Motor neuron (in vitro differentiated cells): ENCODE measurements around the gene HYCC1. TPM values are rescaled to one million over a fixed set of nuclear protein-coding genes. Genes with fewer than 3 reads are reported as not detected.
"Not testable (repeated sequence)": the region's sequence is repeated elsewhere in the genome, so short reads cannot be mapped to it uniquely, and the experiment has no call there.

Experiments
- ATAC-seq, 8 experiments: fragments of 200-7000 bp; cut with Tn5 transposase; replicated peaks in 6 of 8; 2 replicates each; pipeline ENCODE4 v1.8.0; 2021; ENCODE audit warnings: mild to moderate bottlenecking in 8 of 8, moderate library complexity in 8 of 8
- H3K27ac ChIP-seq, 2 donors: fragments of 250-450 bp; sonication (Bioruptor Pico); 2 replicates each; pipeline ENCODE4 v1.9.0; 2021; ENCODE audit warnings: antibody characterized with exemption in 2 of 2, mild to moderate bottlenecking in 2 of 2, moderate library complexity in 1 of 2
- H3K4me1 ChIP-seq, 2 donors: fragments of 250-450 bp; sonication (Bioruptor Pico); replicated peaks in 1 of 2; 2 replicates each; pipeline ENCODE4 v1.6.1; 2021; ENCODE audit warnings: antibody characterized with exemption in 2 of 2, mild to moderate bottlenecking in 2 of 2, moderate library complexity in 1 of 2
- H3K4me3 ChIP-seq, 5 donors: fragments of 250-450 bp; sonication (Bioruptor Pico); 2 replicates each; pipeline ENCODE4 v1.9.0; 2021; ENCODE audit warnings: antibody characterized with exemption in 5 of 5, mild to moderate bottlenecking in 5 of 5, moderate library complexity in 4 of 5
- WGBS, 10 experiments: fragments of 450-650 bp; shearing (Covaris generic); methylation state at CpG; one replicate each; pipeline ENCODE4 v1.0.0; 2022; 5-methylcytosine and 5-hydroxymethylcytosine counted together
- in situ Hi-C, 9 experiments: fragments of 400-800 bp; cut with MboI; loops; one replicate each; pipeline ENCODE4 v1.15.0; 2021; ENCODE audit warnings: low sequenced_read_pairs in 9 of 9, low pct_unique_long_range_greater_than_20kb in 2 of 9; ENCODE audit not compliant: unreplicated experiment in 9 of 9
- total RNA-seq, 8 experiments: library from RNA; unstranded; fragments of 300-600 nt; gene quantifications; 2 replicates each; pipeline versions ENCODE4 v1.2.3 to v1.2.4, GENCODE V29; 2022

HYCC1 gene
- total RNA-seq, 8 experiments from 2014 or later, result 21.3 to 76.3 (median 31.3) TPM

DNA sequence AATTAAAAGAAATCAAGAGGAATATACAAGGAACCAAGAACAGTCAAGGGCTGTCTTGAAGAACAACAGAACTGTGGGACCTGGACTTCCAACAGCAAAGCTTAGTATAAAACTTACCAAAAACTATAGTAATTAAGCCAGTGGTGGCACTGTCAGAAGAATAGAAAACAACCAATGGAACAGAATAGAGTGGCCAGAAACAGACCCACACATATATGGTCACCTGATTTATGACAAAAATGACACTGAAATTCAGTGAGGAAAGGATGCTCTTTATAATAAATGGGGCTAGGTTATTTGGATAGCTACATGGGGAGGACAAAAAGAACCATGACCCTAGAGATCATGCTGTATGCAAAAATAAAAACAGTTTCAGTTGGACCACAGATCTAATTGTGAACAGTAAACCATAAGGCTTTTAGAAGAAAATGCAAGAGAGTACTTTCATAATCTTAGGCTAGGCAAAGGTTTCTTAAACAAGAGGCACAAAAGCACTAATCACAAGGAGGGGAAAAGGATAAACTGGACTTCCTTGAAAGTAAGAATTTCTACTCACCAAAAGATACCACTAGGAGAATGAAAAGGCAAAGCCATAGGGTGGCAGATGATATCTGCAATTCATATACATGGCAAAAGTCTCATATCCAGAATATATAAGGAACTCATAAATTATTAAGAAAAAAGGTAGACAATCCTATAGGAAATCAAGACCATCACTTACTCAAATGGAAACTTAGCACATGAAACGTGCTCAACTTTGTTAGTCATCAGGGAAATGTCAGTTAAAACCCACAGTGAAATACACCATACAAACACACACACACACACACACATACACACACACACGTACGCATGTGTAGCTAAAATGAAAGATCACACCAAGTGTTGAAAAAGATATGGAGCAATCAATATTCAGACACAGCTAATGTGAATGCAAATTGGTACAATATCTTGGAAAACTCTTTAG is 20.8 kb downstream of the HYCC1 start:
- H3K4me1 ChIP-seq, result peaks cover 0 to 8% of the 10 kb centered on the region in 2 donors
- in situ Hi-C loops, result no loop called here
- H3K27ac ChIP-seq, result no peak overlapping the region
- 96 to 100% (median 100%) methylated on average over 1 to 3 of the region's 3 CpGs; no CpG with 5 or more reads in 3 of the 10 experiments for WGBS, 10 experiments
- H3K4me3 ChIP-seq, result no peak overlapping the region
- ATAC-seq, result no peak

DNA sequence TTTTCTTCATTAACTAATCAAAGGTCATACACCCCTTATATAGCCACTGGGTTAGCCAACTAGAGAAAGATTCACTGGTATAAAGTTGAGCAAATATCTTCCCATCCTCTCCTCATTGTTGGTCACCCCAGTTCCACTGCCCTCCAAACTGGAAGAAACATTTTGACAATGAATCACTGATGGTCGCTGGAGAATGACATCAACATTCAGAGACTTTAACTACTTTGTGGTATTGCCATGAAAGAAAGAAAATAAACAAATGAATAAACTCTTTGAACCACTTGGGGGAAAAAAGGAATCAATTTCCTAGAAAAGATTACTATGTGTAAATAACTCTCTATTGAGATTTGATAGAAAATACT is 23.4 kb downstream of the HYCC1 start:
- WGBS, 10 experiments, result 0 to 100% (median 43%) methylated on average over 1 of the region's 1 CpG; no CpG with 5 or more reads in 3 of the 10 experiments
- no peak for ATAC-seq
- in situ Hi-C loops, result no loop called here
- H3K4me3 ChIP-seq, result no peak overlapping the region
- H3K4me1 ChIP-seq, result peaks cover 0 to 8% of the 10 kb centered on the region in 2 donors
- no peak overlapping the region for H3K27ac ChIP-seq

DNA sequence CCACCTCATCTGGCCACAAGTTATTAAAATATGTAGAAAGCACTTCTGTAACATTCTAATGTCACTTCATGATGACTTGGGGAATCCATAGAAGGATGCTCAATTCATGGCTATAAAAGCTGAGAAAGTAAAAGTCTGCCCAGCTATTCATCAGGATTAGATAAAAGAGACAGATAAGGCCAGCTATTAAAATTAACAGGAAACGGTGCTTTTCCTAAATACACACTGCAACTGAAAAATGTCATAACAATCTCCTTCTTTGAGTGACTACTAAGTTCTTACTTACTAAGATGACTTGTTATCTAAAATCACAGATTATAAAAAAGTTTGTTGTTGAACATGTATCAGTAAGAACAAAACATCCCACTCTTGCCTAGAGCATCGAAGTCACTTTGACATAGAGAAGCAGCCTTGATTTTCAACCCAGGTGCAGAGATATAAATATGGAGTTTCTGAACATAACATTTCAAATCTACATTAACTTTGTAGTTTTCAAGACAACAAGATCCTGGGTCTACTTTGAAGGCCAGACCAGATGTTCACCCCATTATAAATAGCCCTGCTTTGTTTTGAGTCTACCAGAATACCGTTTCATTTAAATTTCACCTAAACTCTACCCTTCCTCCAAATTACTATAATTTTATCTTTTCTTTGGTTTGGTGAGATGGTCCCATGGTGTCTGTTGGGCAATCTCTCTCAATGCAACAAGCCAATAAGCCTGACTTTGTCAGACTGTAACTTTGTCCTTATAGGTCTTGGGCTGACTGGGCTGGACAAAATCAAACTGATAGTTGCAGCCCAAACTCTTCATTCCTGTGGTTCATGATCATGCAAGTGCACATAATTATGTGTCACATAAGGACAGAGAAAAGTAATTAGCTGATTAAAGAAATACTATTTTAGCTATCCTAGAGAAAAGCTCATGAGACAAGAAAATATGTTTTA is 24.0 kb downstream of the HYCC1 start:
- WGBS, 10 experiments, result 80 to 100% (median 100%) methylated on average over 1 to 3 of the region's 3 CpGs
- H3K4me1 ChIP-seq, result peaks cover 0 to 8% of the 10 kb centered on the region in 2 donors

DNA sequence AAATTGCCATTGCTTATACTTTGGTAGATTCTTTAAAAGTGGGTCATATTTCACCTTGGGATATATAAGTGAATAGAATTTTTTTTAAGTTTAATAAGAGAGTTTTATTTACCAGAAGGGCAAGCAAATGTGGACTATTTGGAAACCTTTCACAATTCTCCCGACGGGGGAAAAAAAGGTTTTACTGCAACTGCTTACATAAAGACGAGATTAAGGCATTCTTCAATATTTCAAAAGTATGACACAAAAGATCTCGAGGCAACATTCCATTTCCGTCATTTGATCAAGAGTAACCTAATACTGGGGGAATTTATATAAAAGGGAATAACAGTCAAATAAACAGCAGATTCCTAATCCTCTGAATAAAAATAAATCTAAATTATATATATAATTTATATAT is 28.5 kb downstream of the HYCC1 start:
- no peak for ATAC-seq
- H3K4me3 ChIP-seq, result no peak overlapping the region
- in situ Hi-C loops, result no loop called here
- WGBS, 10 experiments, result 84 to 100% (median 94%) methylated on average over 3 to 5 of the region's 5 CpGs
- peaks cover 0 to 8% of the 10 kb centered on the region in 2 donors for H3K4me1 ChIP-seq
- no peak overlapping the region for H3K27ac ChIP-seq

More for the DNA sequence above, 24.0 kb downstream of the HYCC1 start:
- peak in 1 of 8 experiments; percentile 23 for ATAC-seq
- in situ Hi-C loops, result no loop called here
- Histone ChIP-seq H3K27ac (no peak overlapping the region), H3K4me3 (no peak overlapping the region)

DNA sequence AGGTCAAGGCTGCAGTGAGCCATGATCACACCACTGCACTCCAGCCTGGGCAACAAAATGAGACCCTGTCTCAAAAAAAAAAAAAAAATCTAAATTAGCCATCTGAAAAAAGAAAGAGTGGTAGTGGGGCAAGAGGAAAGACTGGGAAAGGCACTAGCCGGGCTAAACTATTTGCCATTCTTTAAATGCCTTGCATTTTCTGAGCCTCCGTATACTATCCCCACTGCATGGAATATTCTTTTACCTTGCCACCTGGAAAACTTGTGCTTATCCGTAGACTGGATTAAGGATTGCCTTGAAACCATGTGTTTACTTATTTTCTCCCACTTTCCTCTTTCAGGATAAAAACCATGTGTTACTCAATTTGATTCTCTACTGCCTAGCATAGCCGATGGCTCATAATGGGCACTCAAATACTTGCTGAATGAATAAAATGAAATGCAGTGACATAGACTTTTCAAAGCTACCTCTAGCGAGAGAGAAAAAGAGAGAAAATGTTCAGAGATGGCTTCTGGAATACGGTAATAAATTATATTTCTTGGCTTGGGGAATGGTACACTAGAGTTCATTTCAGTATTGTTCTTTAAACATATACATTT is 30.6 kb downstream of the HYCC1 start:
- in situ Hi-C loops, result no loop called here
- WGBS, 10 experiments, result 68 to 100% (median 91%) methylated on average over 1 to 6 of the region's 6 CpGs
- H3K4me1 ChIP-seq, result no peaks in the 10 kb centered on the region
- no peak overlapping the region for H3K27ac ChIP-seq
- H3K4me3 ChIP-seq, result no peak overlapping the region
- ATAC-seq, result no peak

DNA sequence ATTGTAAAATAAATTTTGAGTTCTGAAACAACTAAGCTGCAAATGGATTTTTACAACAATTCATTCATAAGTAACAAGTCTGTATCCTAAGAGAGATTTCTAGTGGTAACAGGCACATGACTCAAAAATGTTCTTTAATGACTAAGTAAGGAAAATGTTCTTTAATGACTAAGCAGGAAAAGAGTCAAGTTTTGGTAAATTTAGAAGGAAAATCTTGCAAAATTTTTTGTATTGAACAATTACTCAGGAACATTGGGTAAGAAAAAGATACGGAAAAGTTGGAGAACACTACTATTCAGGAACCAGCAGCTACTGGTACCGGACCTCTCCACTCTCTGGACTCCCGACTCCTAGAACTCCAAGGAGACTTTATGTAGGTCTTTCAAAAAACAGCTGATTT is 33.5 kb downstream of the HYCC1 start:
- no peak overlapping the region for H3K27ac ChIP-seq
- no peak overlapping the region for H3K4me3 ChIP-seq
- in situ Hi-C loops, result no loop called here
- 63 to 100% (median 92%) methylated on average over 2 to 3 of the region's 3 CpGs; no CpG with 5 or more reads in 1 of the 10 experiments for WGBS, 10 experiments
- peak in 1 of 8 experiments; percentile 29 for ATAC-seq
- no peaks in the 10 kb centered on the region for H3K4me1 ChIP-seq

DNA sequence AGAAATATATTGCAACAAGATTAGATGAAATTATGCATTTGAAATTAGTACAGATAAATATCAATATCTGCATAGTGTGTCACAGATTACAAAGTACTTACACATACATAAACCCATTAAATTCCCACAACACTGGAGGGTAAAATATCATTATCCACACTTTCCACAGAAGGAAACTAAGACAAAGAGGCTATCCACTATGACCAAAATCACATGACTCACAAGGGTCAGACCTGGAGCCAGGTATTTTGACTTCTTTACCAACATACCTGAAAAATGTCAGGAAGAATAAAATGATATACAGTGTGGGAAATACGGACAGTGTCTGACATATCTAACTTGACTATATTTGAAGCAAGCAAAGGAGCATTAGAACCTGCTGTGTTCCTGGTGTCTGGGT is 34.1 kb downstream of the HYCC1 start:
- in situ Hi-C loops, result no loop called here
- H3K4me1 ChIP-seq, result no peaks in the 10 kb centered on the region
- H3K27ac ChIP-seq, result no peak overlapping the region
- ATAC-seq, result no peak
- 100% methylated on average over 1 of the region's 1 CpG; no CpG with 5 or more reads in 5 of the 10 experiments for WGBS, 10 experiments
- no peak overlapping the region for H3K4me3 ChIP-seq

DNA sequence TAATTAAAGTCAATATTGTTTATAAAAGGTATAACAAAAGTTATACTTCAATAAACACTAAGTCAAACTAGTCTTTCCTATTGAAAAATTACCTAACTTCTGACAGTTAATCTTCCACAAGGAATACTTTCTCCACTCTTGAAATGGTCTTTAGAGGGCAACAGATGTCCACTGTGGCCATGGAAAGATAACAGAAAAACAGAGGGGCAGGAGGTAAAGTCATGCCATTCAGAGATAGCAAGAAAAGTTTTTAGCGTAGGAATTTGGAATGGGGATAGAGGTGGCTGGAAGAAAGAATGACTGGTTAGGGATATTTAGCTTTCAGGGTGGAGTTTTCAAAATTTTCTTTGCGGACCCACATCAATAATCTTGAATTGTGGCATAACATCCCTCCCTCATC is 34.7 kb downstream of the HYCC1 start:
- in situ Hi-C loops, result no loop called here
- Histone ChIP-seq H3K4me3 (no peak overlapping the region), H3K27ac (no peak overlapping the region), H3K4me1 (no peaks in the 10 kb centered on the region)
- ATAC-seq, result no peak
- WGBS, 10 experiments, result 79 to 100% (median 100%) methylated on average over 1 to 2 of the region's 2 CpGs; no CpG with 5 or more reads in 1 of the 10 experiments

DNA sequence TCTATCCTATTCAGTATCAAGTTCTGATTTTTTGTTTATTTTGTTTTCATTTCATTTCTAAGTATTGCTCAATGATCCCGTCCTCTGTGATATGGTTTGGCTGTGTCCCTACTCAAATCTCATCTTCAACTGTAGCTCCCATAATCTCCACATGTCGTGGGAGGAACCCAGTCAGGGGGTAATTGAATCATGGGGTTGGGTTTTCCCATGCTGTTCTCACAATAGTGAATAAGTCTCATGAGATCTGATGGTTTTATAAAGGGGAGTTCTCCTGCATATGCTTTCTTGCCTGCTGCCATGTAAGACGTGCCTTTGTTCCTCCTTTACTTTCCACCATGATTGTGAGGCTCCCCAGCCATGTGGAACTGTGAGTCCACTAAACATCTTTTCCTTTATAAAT is 39.3 kb downstream of the HYCC1 start:
- in situ Hi-C loops, H3K4me1 ChIP-seq, ATAC-seq, H3K4me3 ChIP-seq, H3K27ac ChIP-seq: not testable (repeated sequence)
- 80 to 100% (median 100%) methylated on average over 1 to 2 of the region's 3 CpGs; no CpG with 5 or more reads in 2 of the 10 experiments for WGBS, 10 experiments

DNA sequence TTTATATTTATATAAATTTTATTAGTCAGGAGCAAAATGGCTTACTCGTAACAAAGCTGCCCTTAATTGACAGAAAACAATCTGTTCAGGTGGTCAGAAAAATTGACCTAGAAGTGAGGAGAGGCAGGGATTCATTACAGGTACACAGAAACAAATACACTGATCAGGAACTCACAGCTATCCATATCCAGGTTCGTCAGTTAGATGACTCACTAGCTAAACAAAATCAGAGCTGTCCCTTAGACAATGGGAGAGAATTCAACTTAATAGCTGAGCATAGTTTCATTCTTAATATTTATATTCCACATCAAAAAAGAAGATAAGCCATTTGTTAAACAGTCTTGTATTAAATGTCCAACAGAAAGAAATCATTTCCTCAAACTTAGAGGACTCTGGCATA is 41.7 kb downstream of the HYCC1 start:
- no peak for ATAC-seq
- 80 to 100% (median 96%) methylated on average over 1 to 2 of the region's 2 CpGs; no CpG with 5 or more reads in 2 of the 10 experiments for WGBS, 10 experiments
- in situ Hi-C loops, result no loop called here
- Histone ChIP-seq H3K27ac (no peak overlapping the region), H3K4me3 (no peak overlapping the region), H3K4me1 (no peaks in the 10 kb centered on the region)

DNA sequence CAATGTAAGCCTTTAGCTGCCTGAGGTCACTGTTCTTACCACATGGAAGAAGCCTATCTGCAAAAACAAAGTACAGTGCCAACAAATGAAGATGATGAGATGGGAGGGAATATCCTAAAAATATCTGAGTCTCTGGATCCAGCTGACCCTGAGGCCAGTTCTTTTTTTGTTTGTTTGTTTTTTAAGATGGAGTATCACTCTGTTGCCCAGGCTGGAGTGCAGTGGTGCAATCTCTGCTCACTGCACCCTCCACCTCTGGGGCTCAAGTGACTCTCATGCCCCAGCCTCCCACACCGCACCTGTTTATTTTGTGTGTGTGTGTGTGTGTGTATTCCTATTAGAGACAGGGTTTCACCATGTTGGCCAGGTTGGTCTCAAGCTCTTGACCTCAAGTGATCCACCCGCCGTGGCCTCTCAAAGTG is 44.9 kb downstream of the HYCC1 start:
- Histone ChIP-seq H3K4me3 (no peak overlapping the region), H3K4me1 (no peaks in the 10 kb centered on the region), H3K27ac (no peak overlapping the region)
- 93 to 100% (median 100%) methylated on average over 1 to 2 of the region's 3 CpGs; no CpG with 5 or more reads in 7 of the 10 experiments for WGBS, 10 experiments
- in situ Hi-C loops, result no loop called here
- no peak for ATAC-seq
